K562 (cell line): ENCODE measurements around the gene LNPEP.

ENCODE experiments used
- ELF1 ChIP-seq: fragments of 200-800 bp; sonication (Bioruptor generic); IDR thresholded peaks from 2 replicates; pipeline ENCODE4 v1.6.1; 2016; ENCODE audit warnings: missing genetic modification characterization, missing compliant biosample characterization
- POLR2A ChIP-seq: fragments of 450-650 bp; conservative IDR thresholded peaks from 2 replicates; pipeline ENCODE4 v1.6.1; 2016
- RCOR1 ChIP-seq, 2 experiments: IDR thresholded peaks; 2 replicates each; pipeline ENCODE4 v1.6.1; 2012; ENCODE audit warnings: low read depth in 2 of 2, low read length in 2 of 2, borderline replicate concordance in 1 of 2, improper control_type of control experiment in 1 of 2
- TF ChIP-seq, protein P1 (sequence below), 3 experiments: IDR thresholded peaks in 2 of 3; conservative IDR thresholded peaks in 1 of 3; 2 replicates each; pipeline ENCODE4 v1.5.1; 2011 to 2012; ENCODE audit warnings: low read length in 3 of 3, mild to moderate bottlenecking in 3 of 3, control low read depth in 2 of 3, improper control_type of control experiment in 1 of 3, inconsistent platforms in 1 of 3, low read depth in 1 of 3, mixed read lengths in 1 of 3, moderate library complexity in 1 of 3; ENCODE audit not compliant: insufficient read depth in 2 of 3
- TF ChIP-seq, protein P2 (sequence below), 3 experiments: fragments of 200-800 bp in 1 of 3; sonication (Bioruptor generic) in 1 of 3; sonication (generic) in 1 of 3; formaldehyde crosslinking in 1 of 3; IDR thresholded peaks; 2 replicates each; pipeline versions ENCODE4 v1.6.1 to v1.8.0; 2016 to 2022; ENCODE audit warnings: mild to moderate bottlenecking in 2 of 3, missing compliant biosample characterization in 2 of 3, missing genetic modification characterization in 2 of 3, missing genetic modification reagents in 1 of 3

DNA sequence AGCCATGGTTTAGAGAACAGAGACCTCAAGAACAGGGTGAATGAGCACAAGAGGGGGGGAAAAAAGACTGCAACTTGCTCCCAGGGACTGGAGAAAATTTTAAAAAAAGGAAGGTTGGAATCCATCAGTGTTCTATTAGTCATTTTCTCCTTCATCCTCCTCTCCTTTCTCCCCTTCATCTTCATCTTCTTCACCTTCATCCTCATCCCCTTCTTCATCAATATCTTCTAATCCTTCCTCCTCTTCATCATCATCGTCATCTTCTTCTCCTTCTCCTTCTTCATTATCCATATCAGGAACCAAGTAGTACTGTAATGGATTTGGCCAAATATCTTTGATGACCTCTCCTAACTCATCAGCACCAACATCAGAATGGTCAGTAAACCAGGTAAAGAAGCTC is 120.4 kb downstream of the LNPEP start:
- TF ChIP-seq POLR2A (no peak), ELF1 (tag) (no peak), RCOR1 (IDR thresholded peaks at IDR 0.05; ENCODE audit: borderline replicate concordance in 1 of 2, low read depth in 2 of 2, low read length in 2 of 2) (no peak)
- TF ChIP-seq, protein P1, sequence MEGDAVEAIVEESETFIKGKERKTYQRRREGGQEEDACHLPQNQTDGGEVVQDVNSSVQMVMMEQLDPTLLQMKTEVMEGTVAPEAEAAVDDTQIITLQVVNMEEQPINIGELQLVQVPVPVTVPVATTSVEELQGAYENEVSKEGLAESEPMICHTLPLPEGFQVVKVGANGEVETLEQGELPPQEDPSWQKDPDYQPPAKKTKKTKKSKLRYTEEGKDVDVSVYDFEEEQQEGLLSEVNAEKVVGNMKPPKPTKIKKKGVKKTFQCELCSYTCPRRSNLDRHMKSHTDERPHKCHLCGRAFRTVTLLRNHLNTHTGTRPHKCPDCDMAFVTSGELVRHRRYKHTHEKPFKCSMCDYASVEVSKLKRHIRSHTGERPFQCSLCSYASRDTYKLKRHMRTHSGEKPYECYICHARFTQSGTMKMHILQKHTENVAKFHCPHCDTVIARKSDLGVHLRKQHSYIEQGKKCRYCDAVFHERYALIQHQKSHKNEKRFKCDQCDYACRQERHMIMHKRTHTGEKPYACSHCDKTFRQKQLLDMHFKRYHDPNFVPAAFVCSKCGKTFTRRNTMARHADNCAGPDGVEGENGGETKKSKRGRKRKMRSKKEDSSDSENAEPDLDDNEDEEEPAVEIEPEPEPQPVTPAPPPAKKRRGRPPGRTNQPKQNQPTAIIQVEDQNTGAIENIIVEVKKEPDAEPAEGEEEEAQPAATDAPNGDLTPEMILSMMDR (IDR thresholded peaks at IDR 0.05 in 2 of 3, conservative IDR thresholded peaks at IDR 0.05 in 1 of 3; ENCODE audit: insufficient read depth in 2 of 3, low read depth in 1 of 3, low read length in 3 of 3): no peak
- TF ChIP-seq, protein P2, sequence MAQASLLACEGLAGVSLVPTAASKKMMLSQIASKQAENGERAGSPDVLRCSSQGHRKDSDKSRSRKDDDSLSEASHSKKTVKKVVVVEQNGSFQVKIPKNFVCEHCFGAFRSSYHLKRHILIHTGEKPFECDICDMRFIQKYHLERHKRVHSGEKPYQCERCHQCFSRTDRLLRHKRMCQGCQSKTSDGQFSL (CRISPR knock-in tag; IDR thresholded peaks at IDR 0.05): no peak
- TF ChIP-seq, protein P2 (tag; IDR thresholded peaks at IDR 0.05): no peak
